ENCODE results near the gene GP9.

DNA sequence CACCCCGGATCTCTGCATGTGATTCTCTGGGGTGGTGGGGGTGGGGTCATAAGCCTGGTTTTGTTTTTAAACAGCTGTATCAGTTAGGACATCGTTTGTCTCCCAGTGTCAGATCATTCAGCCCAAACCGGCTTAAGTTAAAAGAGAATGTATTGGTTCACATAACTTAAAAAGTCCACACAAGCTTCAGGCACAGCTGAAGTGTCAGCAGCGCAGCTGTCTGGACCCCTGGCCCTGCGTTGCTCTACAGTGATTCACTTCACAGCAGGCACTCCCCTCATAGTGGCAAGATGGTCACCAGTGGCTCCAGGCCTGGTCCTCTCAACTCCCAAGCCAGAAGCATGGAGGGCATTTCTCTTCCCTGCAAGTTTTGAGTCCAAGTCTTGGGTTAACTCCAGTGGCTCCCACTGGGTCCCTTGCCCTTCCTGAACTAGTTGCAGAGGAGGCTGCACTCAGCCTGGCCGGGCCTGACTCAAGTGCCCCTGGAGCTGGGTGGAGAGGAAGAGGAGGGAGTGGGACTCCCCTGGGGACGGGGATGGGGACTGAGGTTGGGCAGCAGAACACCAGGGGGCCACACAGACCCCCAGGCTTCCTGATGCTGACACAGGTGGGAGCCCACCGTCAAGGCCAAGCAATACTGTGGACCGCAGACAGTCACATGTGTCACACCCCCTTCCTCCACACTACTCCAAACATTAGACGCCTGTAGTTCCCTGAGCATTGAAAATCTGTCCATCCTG lies 28.9 kb upstream of the GP9 start:
- TF ChIP-seq, protein P1, sequence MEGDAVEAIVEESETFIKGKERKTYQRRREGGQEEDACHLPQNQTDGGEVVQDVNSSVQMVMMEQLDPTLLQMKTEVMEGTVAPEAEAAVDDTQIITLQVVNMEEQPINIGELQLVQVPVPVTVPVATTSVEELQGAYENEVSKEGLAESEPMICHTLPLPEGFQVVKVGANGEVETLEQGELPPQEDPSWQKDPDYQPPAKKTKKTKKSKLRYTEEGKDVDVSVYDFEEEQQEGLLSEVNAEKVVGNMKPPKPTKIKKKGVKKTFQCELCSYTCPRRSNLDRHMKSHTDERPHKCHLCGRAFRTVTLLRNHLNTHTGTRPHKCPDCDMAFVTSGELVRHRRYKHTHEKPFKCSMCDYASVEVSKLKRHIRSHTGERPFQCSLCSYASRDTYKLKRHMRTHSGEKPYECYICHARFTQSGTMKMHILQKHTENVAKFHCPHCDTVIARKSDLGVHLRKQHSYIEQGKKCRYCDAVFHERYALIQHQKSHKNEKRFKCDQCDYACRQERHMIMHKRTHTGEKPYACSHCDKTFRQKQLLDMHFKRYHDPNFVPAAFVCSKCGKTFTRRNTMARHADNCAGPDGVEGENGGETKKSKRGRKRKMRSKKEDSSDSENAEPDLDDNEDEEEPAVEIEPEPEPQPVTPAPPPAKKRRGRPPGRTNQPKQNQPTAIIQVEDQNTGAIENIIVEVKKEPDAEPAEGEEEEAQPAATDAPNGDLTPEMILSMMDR (IDR thresholded peaks at IDR 0.05; ENCODE audit: low read depth, low read length), result no peak
- TF ChIP-seq EZH2phosphoT487 (IDR thresholded peaks at IDR 0.05; ENCODE audit: low read depth), result no peak

All from OCI-LY3 (cell line).